GM12864 (cell line): ENCODE results near the gene ADAMTS7.
"Not testable (repeated sequence)": the region's sequence is repeated elsewhere in the genome, so short reads cannot be mapped to it uniquely, and the experiment has no call there.

Source experiments
- DNase-seq: peaks from one replicate; pipeline ENCODE4 v3.0.0-alpha.2; 2011; ENCODE audit warnings: low read depth
- H3K4me3 ChIP-seq: 2 replicates; pipeline ENCODE4 v1.5.1; 2011; ENCODE audit warnings: mild to moderate bottlenecking, low read depth, low read length, control low read depth
- CTCF ChIP-seq: IDR thresholded peaks from 2 replicates; pipeline ENCODE4 v1.5.1; 2011; ENCODE audit warnings: low read depth, mild to moderate bottlenecking, moderate library complexity, low read length, control low read depth, inconsistent platforms; ENCODE audit errors: missing control alignments

The ADAMTS7 gene

DNA sequence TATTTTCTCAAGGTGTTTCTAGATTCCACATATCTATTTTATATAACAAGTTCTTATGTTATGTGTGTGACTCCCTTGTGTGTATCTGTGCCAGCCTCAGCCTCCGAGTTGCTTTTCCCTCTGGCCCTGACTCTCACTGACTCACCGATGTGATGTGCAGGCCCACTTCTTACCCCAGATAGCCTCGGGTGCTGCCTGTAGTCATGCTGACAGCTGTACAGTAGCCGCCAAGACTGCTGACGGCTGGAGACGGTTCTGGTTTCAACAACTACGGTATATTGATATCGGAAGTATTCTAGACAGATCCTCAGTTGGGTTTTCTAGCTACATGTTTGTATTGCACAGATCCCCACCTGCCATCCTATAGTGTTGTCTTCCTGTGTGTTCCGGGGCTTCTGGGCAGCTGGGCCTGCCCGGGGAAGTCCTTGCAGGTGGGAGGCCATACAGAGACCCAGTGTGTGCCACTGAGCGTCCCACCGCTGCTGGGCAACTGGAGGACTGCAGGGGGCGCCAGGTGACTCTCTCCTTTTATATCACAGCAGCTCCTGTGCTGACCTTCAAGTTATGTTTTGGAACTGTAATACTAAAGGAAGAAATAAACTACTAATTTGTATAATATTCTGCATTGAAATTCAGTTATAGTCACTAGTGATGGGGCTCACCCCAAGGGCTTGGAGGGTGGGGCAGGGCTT, 55.2 kb downstream of the ADAMTS7 start:
- peak; percentile 29 for DNase-seq
- H3K4me3 ChIP-seq = not testable (repeated sequence)
- peak; percentile 53 for TF ChIP-seq CTCF

DNA sequence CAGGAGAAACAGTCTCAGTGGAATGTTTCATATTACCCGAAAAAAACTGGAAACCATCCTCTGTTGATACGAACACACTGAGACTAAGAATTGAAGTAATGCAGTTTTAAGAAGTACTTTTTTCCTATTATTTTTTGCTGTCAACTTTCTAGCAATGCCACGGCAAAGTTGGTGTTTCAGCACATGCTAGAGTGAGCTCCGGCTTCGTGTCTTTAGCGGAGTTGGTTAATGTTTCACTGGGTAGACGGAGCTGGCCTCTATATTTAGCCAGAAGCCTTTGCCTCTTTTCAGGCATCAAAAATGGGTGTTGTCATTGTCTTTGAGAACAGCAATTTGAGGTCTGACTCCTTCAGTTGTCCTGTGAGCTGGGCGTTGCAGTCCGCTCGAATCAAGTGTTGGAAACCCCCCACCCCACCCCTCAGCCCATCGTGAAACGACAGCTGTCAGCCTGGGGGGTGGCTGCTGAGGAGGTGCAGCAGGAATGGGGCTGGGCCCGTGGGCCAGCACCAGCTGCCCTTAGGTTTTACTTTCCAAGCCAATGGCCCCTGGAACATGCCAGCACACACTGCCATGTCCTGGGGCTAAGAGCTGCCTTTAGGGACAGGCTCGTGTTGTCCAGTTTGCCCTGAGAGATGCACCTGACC, 56.5 kb downstream of the ADAMTS7 start:
- not testable (repeated sequence) for H3K4me3 ChIP-seq, DNase-seq

GRCh38 chr15:78753751-78754535, 57.3 kb downstream of the ADAMTS7 start:
- H3K4me3 ChIP-seq, DNase-seq: not testable (repeated sequence)

GRCh38 chr15:78753359-78753659, 58.0 kb downstream of the ADAMTS7 start:
- not testable (repeated sequence) for DNase-seq, H3K4me3 ChIP-seq

DNA sequence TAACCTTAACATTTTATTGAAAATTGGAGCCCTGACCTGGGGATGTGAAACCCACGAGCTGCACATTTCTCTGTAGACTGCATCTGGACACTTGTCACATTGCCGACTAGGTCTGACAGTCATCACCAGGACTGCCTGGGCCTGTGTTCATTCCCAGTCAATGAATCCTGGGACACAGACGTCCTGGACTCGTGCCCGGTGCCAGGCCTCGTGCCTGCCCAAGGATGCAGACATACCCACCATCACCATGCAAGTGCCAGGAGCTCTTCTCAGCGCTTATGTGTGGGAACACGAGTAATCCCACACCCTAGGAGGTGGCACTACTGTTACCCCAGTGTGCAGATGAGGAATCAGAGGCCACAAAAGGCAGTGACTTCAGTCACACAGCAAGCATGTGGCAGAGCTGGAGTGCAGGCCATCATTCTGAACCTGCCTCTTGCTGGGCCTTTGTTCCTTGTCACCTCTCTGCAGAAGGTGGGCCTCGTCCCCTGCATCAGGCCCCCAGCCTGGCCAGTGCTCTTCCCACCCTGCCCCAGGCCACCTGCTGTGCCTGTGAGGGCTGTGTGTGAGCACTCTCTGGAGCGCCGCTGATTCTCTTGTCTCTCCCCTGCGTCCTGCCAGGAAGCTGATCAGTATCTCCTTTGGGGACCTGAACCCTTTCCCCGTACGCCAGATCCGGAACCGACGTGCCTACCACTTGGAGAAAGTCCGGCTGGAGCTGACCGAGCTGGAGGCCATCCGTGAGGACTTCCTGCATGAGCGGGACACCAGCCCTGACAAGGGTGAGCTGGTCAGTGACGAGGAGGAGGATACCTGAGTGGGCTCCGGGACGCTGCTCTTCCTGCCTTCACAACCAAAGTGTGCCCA, 58.5 kb downstream of the ADAMTS7 start:
- H3K4me3 ChIP-seq = no peak overlapping the region
- TF ChIP-seq CTCF = no peak
- no peak for DNase-seq

GRCh38 chr15:78751602-78751979, 59.7 kb downstream of the ADAMTS7 start:
- no peak for DNase-seq

GRCh38 chr15:78750974-78751601, 60.2 kb downstream of the ADAMTS7 start:
- H3K4me3 ChIP-seq = not testable (repeated sequence)
- DNase-seq = peak; percentile 58
- peak; percentile 81 for TF ChIP-seq CTCF

More at GRCh38 chr15:78751602-78751979, 59.7 kb downstream of the ADAMTS7 start:
- no peak overlapping the region for H3K4me3 ChIP-seq
- no peak for TF ChIP-seq CTCF

GRCh38 chr15:78750566-78750965, 60.7 kb downstream of the ADAMTS7 start:
- no peak overlapping the region for H3K4me3 ChIP-seq
- no peak for DNase-seq
- TF ChIP-seq CTCF = no peak
